T-helper 2 cell treated with Interferon-gamma antibody and Interleukin-4, amounts not matched to agents 100 ng/mL and 5 ng/mL, for 36 hours (primary cell): ENCODE results near the gene TRIM43. TPM values are rescaled to one million over a fixed set of nuclear protein-coding genes. Genes with fewer than 3 reads are reported as not detected.
"Not testable (repeated sequence)": the region's sequence is repeated elsewhere in the genome, so short reads cannot be mapped to it uniquely, and the experiment has no call there.

Experiments used
- intact Hi-C: fragments of 100-400 bp; cut with micrococcal nuclease; formaldehyde crosslinking; loops from one replicate; pipeline ENCODE4 v1.15.1; 2023
- total RNA-seq: library from RNA; stranded (reverse); gene quantifications from 2 replicates; pipeline ENCODE4 v1.2.3, GENCODE V29; 2022

TRIM43 gene
- total RNA-seq, 1 donor from 2014 or later, result 0.59 TPM

DNA sequence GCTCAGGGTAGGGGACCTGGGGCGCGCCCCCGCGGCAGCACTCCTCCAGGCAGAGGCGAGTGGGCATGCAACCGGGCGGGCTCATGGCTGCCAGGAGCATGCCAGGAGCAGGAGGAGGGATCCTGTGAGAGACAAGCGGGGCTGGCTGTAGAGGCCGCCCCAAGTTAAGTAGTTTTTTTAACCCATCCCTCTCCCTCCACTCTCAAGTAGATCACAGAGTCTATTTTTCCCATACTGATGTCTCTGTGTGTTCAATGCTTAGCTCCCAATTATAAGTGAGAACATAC is 49.4 kb downstream of the TRIM43 start:
- intact Hi-C loops, result not testable (repeated sequence)

DNA sequence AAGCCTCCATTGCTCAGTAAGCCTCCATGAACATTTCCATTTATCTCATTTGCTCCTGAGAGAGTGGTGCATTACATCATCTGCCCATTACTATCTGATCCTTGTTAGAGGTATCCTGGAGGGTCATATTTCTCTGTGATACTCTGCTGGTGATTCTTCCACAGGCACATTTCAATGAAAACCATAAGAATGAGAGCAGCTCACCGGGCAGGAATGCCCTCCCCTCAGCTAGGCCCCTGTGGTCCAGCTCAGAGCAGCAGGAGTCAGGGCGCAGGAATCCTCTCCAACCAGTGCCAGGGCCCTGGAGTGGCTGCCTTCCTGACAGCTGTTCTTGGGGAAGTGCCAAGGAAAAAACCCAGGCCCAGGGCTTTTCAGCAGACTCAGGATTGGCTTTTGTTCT is 50.0 kb downstream of the TRIM43 start:
- intact Hi-C loops, result not testable (repeated sequence)

DNA sequence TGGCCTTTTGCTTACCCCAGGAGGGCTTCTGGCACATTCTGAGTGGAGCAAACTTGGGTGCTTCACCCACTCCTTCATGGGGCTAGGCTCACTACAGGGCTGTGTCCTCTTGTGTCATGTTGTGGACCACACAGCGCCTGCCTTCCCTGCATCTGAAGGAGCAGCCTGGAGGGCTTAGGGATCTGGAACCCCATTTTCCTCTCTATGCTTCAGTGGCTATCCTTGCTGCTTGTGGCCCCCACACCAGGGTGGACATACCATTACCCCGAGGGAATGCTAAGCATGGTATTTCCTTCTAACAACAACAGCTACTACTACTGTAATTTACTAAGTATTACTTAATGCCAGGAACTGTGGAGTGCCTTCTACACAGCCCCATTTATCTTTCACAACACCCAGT is 50.6 kb downstream of the TRIM43 start:
- intact Hi-C loops, result not testable (repeated sequence)

DNA sequence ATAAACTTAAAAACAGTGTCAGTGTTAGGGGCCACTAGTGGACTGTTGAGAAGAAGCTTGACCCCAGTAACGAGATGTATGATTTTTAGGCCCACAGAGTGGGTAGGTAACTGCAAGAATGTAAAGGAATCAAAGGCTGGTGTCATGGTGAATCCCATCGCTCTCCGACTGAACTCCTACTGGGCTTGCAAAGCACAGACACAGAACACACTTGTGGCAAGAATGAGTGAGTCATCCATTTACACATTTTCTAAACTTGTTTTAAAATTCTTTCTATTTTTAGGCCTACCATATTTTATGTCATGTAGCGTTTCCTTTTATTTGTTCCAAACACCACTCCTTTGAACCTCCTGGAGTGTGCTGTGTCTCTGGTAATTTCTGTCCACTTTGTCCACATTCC is 51.1 kb downstream of the TRIM43 start:
- intact Hi-C loops, result not testable (repeated sequence)

DNA sequence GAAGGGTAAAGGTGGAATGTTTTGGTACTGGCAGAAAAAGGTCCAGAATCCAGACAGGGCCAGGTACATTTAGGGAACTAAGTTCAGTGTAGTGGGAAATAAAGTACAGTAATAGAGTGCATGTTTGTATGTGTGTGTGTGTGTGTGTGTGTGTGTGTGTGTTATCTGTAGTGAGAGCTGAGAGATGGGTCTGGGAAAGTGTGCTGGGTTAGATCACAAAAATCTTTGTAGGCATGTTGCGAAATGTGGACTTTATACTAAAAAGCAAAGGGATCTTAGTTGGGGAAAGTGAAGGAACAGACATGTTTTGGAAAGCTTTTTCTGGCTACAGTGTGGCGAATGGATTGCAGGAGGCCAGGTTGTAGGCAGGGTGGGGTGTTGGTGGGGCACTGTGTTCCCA is 53.5 kb downstream of the TRIM43 start:
- intact Hi-C loops, result not testable (repeated sequence)

DNA sequence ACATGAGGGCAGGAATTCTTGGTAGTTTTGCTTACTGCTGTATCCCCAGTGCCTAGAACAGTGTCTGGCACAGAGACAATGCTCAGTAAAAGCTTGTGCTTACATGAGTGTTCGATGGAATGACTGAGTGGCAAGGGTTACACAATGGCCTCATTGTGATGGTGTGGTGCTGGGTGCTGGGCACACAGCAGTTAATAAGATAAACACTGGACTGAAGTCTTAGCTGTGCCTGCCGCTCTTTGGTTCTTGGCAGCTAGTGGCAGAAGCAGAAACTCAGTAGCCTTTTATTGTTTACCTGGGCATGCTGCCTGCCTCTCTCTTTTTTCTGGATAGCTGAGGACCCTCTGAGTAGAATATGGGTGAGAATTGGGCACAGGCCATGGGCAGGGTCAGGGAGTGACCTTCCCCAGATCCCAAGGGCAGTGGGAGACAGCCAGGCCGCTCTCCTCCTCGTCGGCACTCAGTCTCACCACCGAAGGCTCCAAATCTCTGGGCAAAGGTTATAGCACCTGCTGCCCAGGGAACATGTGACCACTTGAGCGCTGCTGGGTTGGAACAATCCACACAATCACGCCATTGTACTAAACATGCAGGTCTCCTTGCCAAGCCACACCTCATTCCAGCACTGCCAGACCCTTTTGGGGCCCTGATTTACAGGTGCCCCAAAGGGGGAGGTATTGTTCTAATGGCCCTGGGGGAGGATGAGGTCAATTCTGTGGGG is 54.6 kb downstream of the TRIM43 start:
- intact Hi-C loops, result not testable (repeated sequence)

DNA sequence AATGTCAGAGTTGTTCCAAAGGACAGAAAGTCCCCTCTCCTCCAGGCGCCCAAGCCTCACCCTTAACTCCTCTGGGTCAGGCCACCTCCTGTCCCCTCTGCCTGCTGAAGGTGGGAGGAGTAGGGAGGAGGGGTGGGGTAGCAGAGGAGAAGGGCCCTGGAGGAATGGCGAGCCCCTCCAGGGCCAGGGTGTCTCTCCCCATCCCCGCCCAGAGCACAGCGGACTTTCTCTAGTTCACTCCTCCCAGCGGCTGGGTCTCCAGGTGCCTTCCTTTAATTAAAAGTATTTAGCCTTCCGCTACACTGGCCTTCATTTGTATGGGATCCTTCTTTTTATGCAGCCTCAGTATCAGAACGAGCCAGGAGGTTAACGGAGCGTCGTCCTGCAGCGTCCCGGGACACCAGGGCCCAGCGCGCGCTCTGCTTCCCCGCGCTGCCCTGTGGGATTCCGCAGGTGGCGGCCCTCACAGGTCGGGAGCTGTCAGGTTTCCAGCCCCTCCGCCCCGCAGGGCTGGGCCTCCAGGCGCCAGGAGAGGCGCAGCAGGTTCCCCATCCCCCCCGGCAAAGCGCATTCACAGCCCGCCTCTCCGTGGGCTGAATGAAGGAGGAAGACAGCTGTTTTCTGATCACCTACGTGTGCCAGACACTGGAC is 57.2 kb downstream of the TRIM43 start:
- intact Hi-C loops, result not testable (repeated sequence)

Other genes with a start within 250 kb of the TRIM43 start
- gene FAHD2A, start 189.3 kb upstream of the TRIM43 start, total RNA-seq, result 27.0 and 29.0 TPM in 2 replicates
- not detected in 2 replicates for gene TRIM43B, start 107.2 kb upstream of the TRIM43 start, total RNA-seq